Activated CD4-positive, alpha-beta T cell treated with anti-CD3 and anti-CD28 coated beads for 36 hours (primary cell): ENCODE measurements around the gene CHM. TPM values are rescaled to one million over a fixed set of nuclear protein-coding genes. Genes with fewer than 3 reads are reported as not detected.
"Not testable (repeated sequence)": the region's sequence is repeated elsewhere in the genome, so short reads cannot be mapped to it uniquely, and the experiment has no call there.

Experiments used
- ATAC-seq: fragments of 200-7000 bp; cut with Tn5 transposase; one replicate; pipeline ENCODE4 v1.10.0; 2021; ENCODE audit warnings: mild to moderate bottlenecking, moderate library complexity
- CTCF ChIA-PET: fragments of 350-600 bp; sonication (Branson Sonifier 250); formaldehyde crosslinking; loops from one replicate; lab custom pipeline; 2021; ENCODE audit warnings: antibody characterized with exemption; lab: Charles Lee
- POLR2A ChIA-PET: fragments of 350-600 bp; sonication (Branson Sonifier 250); formaldehyde crosslinking; loops from one replicate; lab custom pipeline; 2021; ENCODE audit warnings: antibody characterized with exemption, inconsistent platforms; lab: Charles Lee
- DNase-seq: peaks from one replicate; pipeline ENCODE4 v3.0.0-alpha.2; 2020
- H3K27ac Mint-ChIP-seq: one replicate; pipeline ENCODE4 v1.8.0; 2021; ENCODE audit warnings: mixed read lengths
- H3K27me3 Mint-ChIP-seq: one replicate; pipeline ENCODE4 v1.8.0; 2021; ENCODE audit warnings: mixed read lengths
- H3K36me3 Mint-ChIP-seq: one replicate; pipeline ENCODE4 v1.8.0; 2021; ENCODE audit warnings: low read depth, mixed read lengths
- H3K4me1 Mint-ChIP-seq: one replicate; pipeline ENCODE4 v1.8.0; 2021; ENCODE audit warnings: mixed read lengths
- H3K4me3 Mint-ChIP-seq: one replicate; pipeline ENCODE4 v1.8.0; 2021; ENCODE audit warnings: mild to moderate bottlenecking, moderate library complexity, mixed read lengths
- H3K9me3 Mint-ChIP-seq: one replicate; pipeline ENCODE4 v1.8.0; 2021; ENCODE audit warnings: low read depth, mixed read lengths
- intact Hi-C, 2 experiments: fragments of 100-400 bp; cut with DNase I in 1 of 2; cut with micrococcal nuclease in 1 of 2; formaldehyde crosslinking; loops; one replicate each; pipeline versions ENCODE4 v1.14.2 to v1.15.1; 2022 to 2024; cut with DNase I, micrococcal nuclease
- total RNA-seq, 2 experiments: library from RNA; stranded (reverse); gene quantifications; one replicate each; pipeline ENCODE4 v1.2.3, GENCODE V29; 2021

CHM gene
- total RNA-seq, 2 experiments from 2014 or later, result 10.9 to 14.7 TPM

DNA sequence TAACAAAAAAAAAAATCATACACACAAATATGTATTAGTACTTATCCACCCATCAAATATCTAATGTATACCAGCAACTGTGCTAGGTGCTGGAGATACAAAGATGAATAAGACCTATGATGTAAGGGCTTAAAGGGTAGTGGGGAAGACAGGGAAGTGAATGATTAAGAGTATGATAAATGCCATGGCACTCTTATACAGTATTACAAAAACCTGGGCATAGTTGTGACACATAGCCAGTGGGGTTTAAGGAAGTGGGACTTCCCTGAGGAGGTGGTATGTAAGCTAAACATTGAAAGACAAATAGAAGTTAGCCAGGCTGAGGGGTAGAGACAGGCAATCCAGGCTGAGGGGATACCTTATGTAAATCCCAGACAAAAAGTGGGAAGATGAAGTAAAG lies 23.5 kb downstream of the CHM start:
- Mint-ChIP-seq H3K9me3 (no peaks in the 10 kb centered on the region), H3K27ac (no peak overlapping the region), H3K36me3 (peaks cover 7% of the 10 kb centered on the region), H3K4me3 (no peak overlapping the region), H3K27me3 (no peaks in the 10 kb centered on the region), H3K4me1 (peaks cover 6% of the 10 kb centered on the region)
- ChIA-PET POLR2A (no interaction called here), CTCF (interaction anchor here (1.1 kb wide), 1 partner anchor 35 kb away, joined by 3 read pairs; no protein-coding TSS in a partner anchor)
- no peak for ATAC-seq
- DNase-seq, result no peak
- intact Hi-C loops, result no loop called here

DNA sequence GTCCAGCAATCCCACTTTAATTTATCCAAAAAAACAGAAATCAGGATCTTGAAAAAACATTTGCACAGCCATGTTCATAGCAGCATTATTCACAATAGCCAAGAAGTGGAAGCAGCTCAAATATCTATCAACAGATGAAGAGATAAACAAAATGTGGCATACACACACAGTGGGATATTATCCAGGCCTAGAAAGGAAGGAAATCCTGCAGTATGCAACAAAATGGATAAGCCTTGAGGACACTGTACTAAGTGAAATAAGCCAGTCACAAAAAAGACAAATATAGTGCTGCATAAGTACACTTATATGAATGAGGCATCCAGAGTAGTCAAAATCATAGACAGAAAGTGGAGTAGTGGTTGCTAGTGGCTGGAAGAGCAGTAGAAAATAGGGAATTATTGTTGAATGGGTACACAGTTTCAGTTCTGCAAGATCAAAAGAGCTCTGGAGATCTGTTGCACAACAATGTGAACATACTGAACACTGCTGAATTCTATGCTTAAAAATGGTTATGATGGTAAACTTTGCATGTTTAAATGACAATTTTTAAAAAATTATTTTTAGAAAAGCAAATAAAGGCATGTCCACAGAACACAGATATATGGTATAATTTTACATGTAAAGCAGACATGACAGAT lies 25.6 kb downstream of the CHM start:
- H3K27me3 Mint-ChIP-seq, result no peaks in the 10 kb centered on the region
- intact Hi-C loops, result no loop called here
- H3K9me3 Mint-ChIP-seq, result no peaks in the 10 kb centered on the region
- H3K4me1 Mint-ChIP-seq, result peaks cover 8% of the 10 kb centered on the region
- no peak for DNase-seq
- ATAC-seq, result no peak
- ChIA-PET CTCF (no interaction called here), POLR2A (no interaction called here)
- H3K36me3 Mint-ChIP-seq, result peaks cover 16% of the 10 kb centered on the region
- H3K27ac Mint-ChIP-seq, result no peak overlapping the region
- no peak overlapping the region for H3K4me3 Mint-ChIP-seq

DNA sequence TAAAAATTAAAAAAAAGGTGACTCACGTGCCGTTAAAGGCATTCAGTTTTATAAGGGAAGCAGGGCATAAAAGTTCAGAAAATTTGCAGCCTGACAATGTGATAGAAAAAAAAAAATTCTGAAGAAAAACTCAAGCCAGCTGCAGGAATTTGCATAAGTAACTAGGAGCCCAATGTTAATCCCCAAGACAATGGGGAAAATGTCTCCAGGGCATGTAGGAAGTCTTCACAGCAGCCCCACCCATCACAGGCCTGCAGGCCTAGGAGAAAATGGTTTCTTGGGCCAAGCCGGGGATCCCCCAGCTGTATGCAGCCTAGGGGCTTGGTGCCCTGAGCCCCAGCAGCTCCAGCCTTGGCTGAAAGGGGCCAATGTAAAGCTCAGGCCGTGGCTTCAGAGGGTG lies 31.2 kb downstream of the CHM start:
- Mint-ChIP-seq H3K27ac (no peak overlapping the region), H3K4me3 (no peak overlapping the region), H3K36me3 (peaks cover 27% of the 10 kb centered on the region), H3K27me3 (no peaks in the 10 kb centered on the region), H3K9me3 (peaks cover 8% of the 10 kb centered on the region), H3K4me1 (peaks cover 28% of the 10 kb centered on the region)
- CTCF ChIA-PET, result no interaction called here
- no peak for DNase-seq
- POLR2A ChIA-PET, result no interaction called here
- no peak for ATAC-seq
- intact Hi-C loops, result no loop called here

DNA sequence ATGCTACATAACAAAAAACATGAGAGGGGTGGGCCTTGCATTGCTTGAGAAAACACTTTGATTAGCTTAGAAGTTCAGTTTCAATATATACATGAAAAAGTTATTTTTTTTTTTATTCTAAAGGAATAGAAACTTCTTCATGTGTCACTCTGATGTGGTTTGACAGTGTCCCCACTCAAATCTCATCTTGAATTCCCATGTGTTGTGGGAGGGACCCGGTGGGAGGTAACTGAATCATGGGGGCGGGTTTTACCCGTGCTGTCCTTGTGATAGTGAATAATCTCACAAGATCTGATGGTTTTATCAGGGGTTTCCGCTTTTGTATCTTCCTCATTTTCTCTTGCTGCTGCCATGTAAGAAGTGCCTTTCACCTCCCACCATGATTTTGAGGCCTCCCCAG lies 32.4 kb downstream of the CHM start:
- ATAC-seq, H3K27me3 Mint-ChIP-seq, CTCF ChIA-PET, POLR2A ChIA-PET, H3K4me3 Mint-ChIP-seq, H3K9me3 Mint-ChIP-seq, intact Hi-C loops: not testable (repeated sequence)
- H3K4me1 Mint-ChIP-seq, result peaks cover 28% of the 10 kb centered on the region
- peaks cover 26% of the 10 kb centered on the region for H3K36me3 Mint-ChIP-seq
- DNase-seq, result peak; percentile 22
- peak overlapping the region; percentile 42 for H3K27ac Mint-ChIP-seq

DNA sequence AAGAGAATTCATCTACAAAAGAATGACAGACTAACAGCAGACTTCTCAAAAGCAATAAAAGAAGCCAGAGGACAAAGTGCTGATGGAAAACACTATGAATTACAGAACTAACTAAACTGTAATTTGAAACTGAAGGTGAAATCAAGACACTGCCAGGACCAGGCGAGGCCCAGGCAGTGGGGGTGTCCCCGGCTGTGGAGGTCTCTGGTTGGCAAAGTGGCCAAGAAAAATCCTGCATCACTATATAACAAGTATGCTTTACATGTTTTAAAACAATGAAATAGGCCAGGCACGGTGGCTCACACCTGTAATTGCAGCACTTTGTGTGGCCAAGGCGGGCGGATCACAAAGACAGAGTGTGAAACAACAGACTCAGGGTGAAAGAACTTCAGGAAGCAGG lies 32.9 kb downstream of the CHM start:
- peaks cover 26% of the 10 kb centered on the region for H3K4me1 Mint-ChIP-seq
- peaks cover 27% of the 10 kb centered on the region for H3K36me3 Mint-ChIP-seq
- no peaks in the 10 kb centered on the region for H3K27me3 Mint-ChIP-seq
- DNase-seq, result peak; percentile 8
- ChIA-PET POLR2A (no interaction called here), CTCF (no interaction called here)
- ATAC-seq, result peak; percentile 19
- peak overlapping the region; percentile 47 for H3K27ac Mint-ChIP-seq
- H3K9me3 Mint-ChIP-seq, result peaks cover 8% of the 10 kb centered on the region
- intact Hi-C loops, result no loop called here
- no peak overlapping the region for H3K4me3 Mint-ChIP-seq

DNA sequence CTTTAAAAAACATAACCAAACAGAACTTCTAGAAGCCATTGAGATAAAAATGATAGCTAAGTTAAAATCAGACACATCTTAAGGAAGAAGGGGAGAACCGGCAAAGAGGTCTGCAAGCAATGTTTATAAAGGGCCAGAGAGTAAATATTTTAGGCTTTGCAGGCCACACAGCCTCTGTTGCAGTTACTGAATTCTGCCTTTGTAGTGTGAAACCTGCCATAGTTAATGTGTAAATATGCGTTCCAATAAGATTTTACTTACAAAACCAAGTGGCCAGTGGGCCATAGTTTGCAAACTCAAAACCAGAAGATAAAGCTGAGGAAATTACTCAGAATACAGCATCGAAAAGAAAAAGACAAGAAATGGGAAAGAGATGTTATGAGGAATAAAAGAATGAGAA lies 33.6 kb downstream of the CHM start:
- H3K36me3 Mint-ChIP-seq, result peaks cover 27% of the 10 kb centered on the region
- CTCF ChIA-PET, result no interaction called here

DNA sequence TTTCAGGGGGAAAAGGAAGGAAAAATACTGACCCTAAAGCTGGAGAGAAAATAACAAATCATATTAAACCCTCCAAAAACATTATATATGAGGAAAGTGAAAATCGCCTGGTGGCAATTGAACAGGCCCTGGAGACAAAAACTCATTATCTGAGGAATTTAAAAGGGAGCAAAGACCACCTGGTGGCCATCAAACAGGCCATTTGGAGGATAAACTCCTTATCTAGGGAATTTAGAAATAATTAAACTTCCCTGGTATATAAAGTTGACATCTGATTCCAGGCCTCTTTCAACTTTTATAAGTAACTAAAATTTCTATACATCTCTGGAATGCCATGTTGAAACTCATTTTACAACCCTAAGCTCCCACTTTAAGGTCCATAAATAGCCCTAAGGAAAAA lies 35.2 kb downstream of the CHM start:
- H3K36me3 Mint-ChIP-seq, result peaks cover 23% of the 10 kb centered on the region
- intact Hi-C loops, result no loop called here
- ATAC-seq (no peak), DNase-seq (no peak)
- no peak overlapping the region for H3K27ac Mint-ChIP-seq
- peaks cover 21% of the 10 kb centered on the region for H3K4me1 Mint-ChIP-seq
- peaks cover 8% of the 10 kb centered on the region for H3K9me3 Mint-ChIP-seq
- H3K27me3 Mint-ChIP-seq, result no peaks in the 10 kb centered on the region
- CTCF ChIA-PET, result no interaction called here
- no peak overlapping the region for H3K4me3 Mint-ChIP-seq
- POLR2A ChIA-PET, result no interaction called here

More for the DNA sequence above, 33.6 kb downstream of the CHM start:
- Mint-ChIP-seq H3K4me1 (peaks cover 24% of the 10 kb centered on the region), H3K4me3 (no peak overlapping the region), H3K27ac (no peak overlapping the region), H3K27me3 (no peaks in the 10 kb centered on the region), H3K9me3 (peaks cover 8% of the 10 kb centered on the region)
- intact Hi-C loops, result no loop called here
- DNase-seq (no peak), ATAC-seq (no peak)
- POLR2A ChIA-PET, result no interaction called here

DNA sequence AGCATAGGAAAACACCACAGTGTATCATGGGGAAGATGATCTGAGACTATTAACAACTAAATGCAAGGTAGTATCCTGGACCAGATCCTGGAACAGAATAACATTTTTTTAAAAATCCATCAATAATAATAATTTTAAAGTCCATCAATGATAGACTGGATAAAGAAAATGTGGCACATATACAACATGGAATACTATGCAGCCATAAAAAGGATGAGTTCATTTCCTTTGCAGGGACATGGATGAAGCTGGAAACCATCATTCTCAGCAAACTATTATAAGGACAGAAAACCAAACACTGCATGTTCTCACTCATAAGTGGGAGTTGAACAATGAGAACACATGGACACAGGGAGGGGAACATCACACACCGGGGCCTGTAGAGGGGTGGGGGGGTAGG lies 37.6 kb downstream of the CHM start:
- H3K27ac Mint-ChIP-seq, H3K9me3 Mint-ChIP-seq, POLR2A ChIA-PET, H3K4me3 Mint-ChIP-seq, DNase-seq, CTCF ChIA-PET, H3K27me3 Mint-ChIP-seq, intact Hi-C loops, ATAC-seq: not testable (repeated sequence)
- peaks cover 13% of the 10 kb centered on the region for H3K36me3 Mint-ChIP-seq
- H3K4me1 Mint-ChIP-seq, result peaks cover 30% of the 10 kb centered on the region

DNA sequence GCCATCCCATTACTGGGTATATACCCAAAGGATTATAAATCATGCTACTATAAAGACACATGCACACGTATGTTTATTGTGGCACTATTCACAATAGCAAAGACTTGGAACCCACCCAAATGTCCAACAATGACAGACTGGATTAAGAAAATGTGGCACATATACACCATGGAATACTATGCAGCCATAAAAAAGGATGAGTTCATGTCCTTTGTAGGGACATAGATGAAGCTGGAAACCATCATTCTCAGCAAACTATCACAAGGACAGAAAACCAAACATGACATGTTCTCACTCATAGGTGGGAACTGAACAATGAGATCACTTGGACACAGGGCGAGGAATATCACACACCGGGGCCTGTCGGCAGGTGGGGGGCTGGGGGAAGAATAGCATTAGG lies 39.5 kb downstream of the CHM start:
- ATAC-seq, H3K9me3 Mint-ChIP-seq, DNase-seq, CTCF ChIA-PET, H3K27ac Mint-ChIP-seq, intact Hi-C loops, H3K27me3 Mint-ChIP-seq, POLR2A ChIA-PET, H3K4me3 Mint-ChIP-seq: not testable (repeated sequence)
- H3K4me1 Mint-ChIP-seq, result peaks cover 35% of the 10 kb centered on the region
- peaks cover 11% of the 10 kb centered on the region for H3K36me3 Mint-ChIP-seq

DNA sequence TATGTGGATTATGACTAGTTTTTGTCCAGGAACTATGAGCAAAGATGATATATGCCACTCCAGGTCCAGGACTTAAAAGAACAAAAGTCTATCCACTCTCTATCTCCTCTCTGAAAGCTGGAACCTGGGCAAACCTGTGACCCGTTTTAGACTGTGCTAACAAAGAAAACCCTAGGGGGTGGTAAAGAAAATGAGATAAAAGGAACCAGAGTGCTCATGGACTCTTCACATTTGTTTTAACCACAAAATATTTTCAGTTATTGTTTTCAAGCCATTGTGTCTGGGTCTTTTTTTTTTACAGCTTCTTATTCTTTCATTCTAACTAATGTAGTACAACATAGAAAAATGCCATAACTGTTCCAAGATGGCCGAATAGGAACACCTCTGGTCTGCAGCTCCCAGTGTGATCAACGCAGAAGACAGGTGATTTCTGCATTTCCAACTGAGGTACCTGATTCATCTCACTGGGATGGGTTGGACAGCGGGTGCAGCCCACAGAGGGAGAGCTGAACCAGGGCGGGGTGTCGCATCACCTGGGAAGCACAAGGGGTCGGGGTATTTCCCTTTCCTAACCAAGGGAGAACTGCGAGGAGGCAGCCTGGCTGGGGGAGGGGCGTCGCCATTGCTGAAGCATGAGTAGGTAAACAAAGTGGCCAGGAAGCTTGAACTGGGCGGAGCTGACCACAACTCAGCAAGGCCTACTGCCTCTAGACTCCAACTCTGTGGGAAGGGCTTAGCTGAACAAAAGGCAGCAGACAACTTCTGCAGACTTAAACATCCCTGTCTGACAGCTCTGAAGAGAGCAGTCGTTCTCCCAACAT lies 45.1 kb downstream of the CHM start:
- ATAC-seq (no peak), DNase-seq (peak; percentile 7)
- no peaks in the 10 kb centered on the region for H3K9me3 Mint-ChIP-seq

DNA sequence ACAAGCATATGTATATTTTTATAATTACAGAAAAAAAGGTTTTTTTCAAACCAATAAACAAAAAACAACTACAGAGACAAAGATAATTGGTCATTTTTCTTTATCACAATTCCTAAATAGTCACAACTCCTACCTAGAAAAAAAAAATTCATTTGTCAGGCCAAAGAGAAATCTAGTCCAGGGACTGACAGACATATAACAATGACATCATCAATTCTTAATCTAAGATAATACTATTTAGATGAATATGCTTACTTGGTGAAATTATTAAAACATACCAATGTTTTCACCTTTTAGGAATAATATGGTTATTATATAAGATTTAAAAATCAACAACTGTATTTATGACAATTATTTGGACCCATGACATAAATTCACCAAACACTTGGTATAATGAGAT lies 48.4 kb downstream of the CHM start:
- intact Hi-C loops, result no loop called here
- Mint-ChIP-seq H3K27me3 (no peaks in the 10 kb centered on the region), H3K4me1 (peaks cover 35% of the 10 kb centered on the region), H3K9me3 (no peaks in the 10 kb centered on the region), H3K4me3 (no peak overlapping the region), H3K27ac (no peak overlapping the region), H3K36me3 (no peaks in the 10 kb centered on the region)
- POLR2A ChIA-PET, result no interaction called here
- ATAC-seq (no peak), DNase-seq (no peak)
- CTCF ChIA-PET, result no interaction called here

More for the DNA sequence above, 45.1 kb downstream of the CHM start:
- ChIA-PET POLR2A (no interaction called here), CTCF (interaction anchor here (0.6 kb wide), 1 partner anchor 17 kb away, joined by 3 read pairs; no protein-coding TSS in a partner anchor)
- no peaks in the 10 kb centered on the region for H3K27me3 Mint-ChIP-seq
- no peak overlapping the region for H3K4me3 Mint-ChIP-seq
- H3K4me1 Mint-ChIP-seq, result peaks cover 46% of the 10 kb centered on the region
- H3K27ac Mint-ChIP-seq, result no peak overlapping the region
- peaks cover 2% of the 10 kb centered on the region for H3K36me3 Mint-ChIP-seq
- intact Hi-C loops, result no loop called here

DNA sequence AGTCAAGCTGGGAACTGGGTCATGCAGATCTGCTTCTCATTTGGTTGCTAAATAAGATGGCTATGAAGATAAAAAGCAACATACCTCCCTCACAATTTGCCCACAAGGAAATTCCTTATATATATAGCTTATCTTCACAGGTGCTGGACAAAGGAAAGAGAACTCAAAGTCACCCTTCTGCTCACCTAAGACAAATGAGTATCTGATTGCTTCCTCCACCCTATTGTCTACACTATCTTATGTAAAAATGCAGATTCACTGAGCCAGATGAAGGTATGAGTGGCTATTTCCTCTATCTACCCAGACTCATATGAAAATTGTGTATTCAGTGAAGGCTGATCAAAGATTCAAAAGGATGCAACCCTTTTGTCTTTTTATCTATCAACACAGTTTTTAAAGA lies 50.8 kb downstream of the CHM start:
- H3K4me1 Mint-ChIP-seq, result peaks cover 30% of the 10 kb centered on the region
- H3K36me3 Mint-ChIP-seq, result peaks cover 3% of the 10 kb centered on the region
- ATAC-seq (no peak), DNase-seq (no peak)
- H3K4me3 Mint-ChIP-seq, result no peak overlapping the region
- H3K27ac Mint-ChIP-seq, result no peak overlapping the region
- intact Hi-C loops, result no loop called here
- H3K9me3 Mint-ChIP-seq, result no peaks in the 10 kb centered on the region
- ChIA-PET POLR2A (no interaction called here), CTCF (no interaction called here)
- H3K27me3 Mint-ChIP-seq, result no peaks in the 10 kb centered on the region
